Posterior vena cava (tissue), 2 donors: ENCODE data around the gene MOCOS. TPM values are rescaled to one million over a fixed set of nuclear protein-coding genes. Genes with fewer than 3 reads are reported as not detected.
"Not testable (repeated sequence)": the region's sequence is repeated elsewhere in the genome, so short reads cannot be mapped to it uniquely, and the experiment has no call there.

Experiments
- DNase-seq: peaks from one replicate; pipeline ENCODE4 v3.0.0-alpha.2; 2020; ENCODE audit warnings: low spot score
- intact Hi-C, 2 donors: fragments of 100-400 bp; cut with DNase I; formaldehyde crosslinking; loops; one replicate each; pipeline versions ENCODE4 v1.14.1 to v1.14.2; 2022 to 2023
- long read RNA-seq, 2 donors: library from polyadenylated mRNA; unstranded; transcript quantifications; one replicate each; pipeline ENCODE4 v2.0.0, GENCODE V29; 2020 to 2021
- total RNA-seq, 2 donors: library from RNA; stranded (reverse); fragmentation: NEBNext Ultra II Directional; extraction: Animal tissue kit (Norgen Biotek cat#: 25700); gene quantifications; one replicate each; pipeline ENCODE4 v1.2.1, GENCODE V29; 2021
- donor health status: DM: yes; HTN: yes; CAD: no.
- donor health status: DM: yes; HTN: yes; CAD: no.

MOCOS gene, protein sequence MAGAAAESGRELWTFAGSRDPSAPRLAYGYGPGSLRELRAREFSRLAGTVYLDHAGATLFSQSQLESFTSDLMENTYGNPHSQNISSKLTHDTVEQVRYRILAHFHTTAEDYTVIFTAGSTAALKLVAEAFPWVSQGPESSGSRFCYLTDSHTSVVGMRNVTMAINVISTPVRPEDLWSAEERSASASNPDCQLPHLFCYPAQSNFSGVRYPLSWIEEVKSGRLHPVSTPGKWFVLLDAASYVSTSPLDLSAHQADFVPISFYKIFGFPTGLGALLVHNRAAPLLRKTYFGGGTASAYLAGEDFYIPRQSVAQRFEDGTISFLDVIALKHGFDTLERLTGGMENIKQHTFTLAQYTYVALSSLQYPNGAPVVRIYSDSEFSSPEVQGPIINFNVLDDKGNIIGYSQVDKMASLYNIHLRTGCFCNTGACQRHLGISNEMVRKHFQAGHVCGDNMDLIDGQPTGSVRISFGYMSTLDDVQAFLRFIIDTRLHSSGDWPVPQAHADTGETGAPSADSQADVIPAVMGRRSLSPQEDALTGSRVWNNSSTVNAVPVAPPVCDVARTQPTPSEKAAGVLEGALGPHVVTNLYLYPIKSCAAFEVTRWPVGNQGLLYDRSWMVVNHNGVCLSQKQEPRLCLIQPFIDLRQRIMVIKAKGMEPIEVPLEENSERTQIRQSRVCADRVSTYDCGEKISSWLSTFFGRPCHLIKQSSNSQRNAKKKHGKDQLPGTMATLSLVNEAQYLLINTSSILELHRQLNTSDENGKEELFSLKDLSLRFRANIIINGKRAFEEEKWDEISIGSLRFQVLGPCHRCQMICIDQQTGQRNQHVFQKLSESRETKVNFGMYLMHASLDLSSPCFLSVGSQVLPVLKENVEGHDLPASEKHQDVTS
- total RNA-seq = 1 to 10 TPM; 1.2 to 1.3 TPM
- long read RNA-seq, donor 1, partial matches to known transcripts = 0 of 2 reads
- long read RNA-seq, donor 1, other reads (novel, unspliced or antisense) = 2 of 2 reads
- long read RNA-seq, donor 2, full-length matches to known transcripts = 1 of 5 reads
- long read RNA-seq, donor 2, partial matches to known transcripts = 2 of 5 reads
- long read RNA-seq, donor 2, other reads (novel, unspliced or antisense) = 2 of 5 reads

DNA sequence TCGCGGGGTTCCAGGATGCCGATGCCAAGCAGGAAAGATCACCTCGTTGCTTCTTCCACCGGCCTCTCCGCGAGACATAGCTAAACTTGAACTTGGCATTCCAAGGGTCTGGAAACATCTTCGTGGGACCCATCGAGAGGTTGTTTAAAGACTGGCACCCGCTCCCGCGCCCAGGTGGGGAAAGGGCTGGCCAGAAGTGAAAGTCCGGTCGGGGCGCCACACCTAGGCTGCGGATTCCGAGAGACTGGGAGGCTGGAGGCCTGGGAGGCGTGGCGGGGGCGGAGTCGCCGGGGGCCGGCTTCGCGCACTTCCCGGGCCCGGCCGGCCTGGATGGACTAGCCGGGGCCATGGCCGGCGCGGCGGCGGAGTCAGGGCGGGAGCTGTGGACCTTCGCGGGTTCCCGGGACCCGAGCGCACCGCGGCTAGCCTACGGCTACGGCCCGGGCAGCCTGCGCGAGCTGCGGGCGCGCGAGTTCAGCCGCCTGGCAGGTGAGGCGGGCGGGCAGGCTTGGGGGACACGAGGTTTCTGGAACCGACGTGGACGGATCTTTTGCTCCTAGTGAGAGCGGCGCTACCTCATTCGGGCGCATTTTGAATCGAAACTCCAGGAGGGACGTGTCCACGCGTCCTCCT lies at the start of gene MOCOS:
Gene MOCOS, plus strand, starts transcription at position 305 of the 633 bp plus-strand sequence. Its CDS starts 43 bp downstream, at position 348.
- intact Hi-C loops = loop anchor here (5.0 to 10.0 kb wide), 2 partner anchors 97 to 320 kb away; no protein-coding TSS in a partner anchor
- peak; percentile 89 for DNase-seq

DNA sequence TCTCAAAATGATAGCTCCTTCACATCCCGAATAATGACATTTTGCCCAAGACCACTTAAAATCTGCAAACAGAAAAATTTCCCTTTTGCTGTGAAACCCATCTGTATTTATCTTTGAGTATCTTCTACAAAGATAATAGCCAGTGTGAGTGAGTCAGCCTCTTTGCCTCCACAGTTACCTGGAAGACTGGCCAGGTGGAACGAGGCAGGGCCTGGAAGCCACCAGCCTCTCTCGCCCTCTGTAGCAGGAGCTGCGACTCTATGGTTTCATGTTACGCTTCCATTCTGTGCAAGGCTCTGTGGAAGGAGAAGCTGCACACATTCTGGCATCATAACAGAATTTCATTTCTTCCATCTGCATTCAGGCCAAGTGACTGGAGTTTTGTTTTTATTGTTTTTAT lies 48.1 kb upstream of the MOCOS start:
- intact Hi-C loops = no loop called here
- no peak for DNase-seq

DNA sequence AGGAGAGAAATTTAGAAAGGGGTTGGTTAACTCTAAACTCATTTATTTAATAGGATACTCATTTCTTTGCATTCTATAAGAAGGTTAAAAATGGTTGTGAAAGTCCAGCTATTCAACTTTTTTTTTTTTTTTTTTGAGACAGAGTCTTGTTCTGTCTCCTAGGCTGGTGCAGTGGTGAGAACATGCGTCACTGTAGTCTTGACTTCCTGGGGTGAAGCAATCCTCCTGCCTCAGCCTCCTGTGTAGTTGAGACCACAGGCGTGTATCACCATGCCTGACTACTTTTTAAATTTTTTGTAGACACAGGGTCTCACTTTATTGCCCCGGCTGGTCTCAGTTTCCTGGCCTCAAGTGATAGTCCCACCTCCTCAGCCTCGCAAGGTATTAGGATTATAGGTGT lies 45.7 kb upstream of the MOCOS start:
- intact Hi-C loops = no loop called here
- no peak for DNase-seq

DNA sequence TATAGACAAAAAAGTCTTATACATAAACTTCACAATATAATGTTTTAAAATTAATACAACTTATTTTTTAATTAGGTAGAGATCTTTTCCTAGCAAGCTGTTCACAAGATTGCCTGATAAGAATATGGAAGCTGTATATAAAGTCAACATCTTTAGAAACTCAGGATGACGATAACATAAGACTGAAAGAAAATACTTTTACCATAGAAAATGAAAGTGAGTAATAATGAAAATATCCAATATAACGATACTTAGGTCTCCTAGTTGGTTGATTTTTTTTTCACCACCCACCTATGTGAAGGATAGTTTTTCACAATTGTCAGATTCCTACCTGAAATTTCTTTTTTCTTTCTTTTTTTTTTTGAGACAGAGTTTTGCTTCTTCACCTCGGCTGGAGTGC lies 44.5 kb upstream of the MOCOS start:
- DNase-seq = no peak
- intact Hi-C loops = no loop called here

DNA sequence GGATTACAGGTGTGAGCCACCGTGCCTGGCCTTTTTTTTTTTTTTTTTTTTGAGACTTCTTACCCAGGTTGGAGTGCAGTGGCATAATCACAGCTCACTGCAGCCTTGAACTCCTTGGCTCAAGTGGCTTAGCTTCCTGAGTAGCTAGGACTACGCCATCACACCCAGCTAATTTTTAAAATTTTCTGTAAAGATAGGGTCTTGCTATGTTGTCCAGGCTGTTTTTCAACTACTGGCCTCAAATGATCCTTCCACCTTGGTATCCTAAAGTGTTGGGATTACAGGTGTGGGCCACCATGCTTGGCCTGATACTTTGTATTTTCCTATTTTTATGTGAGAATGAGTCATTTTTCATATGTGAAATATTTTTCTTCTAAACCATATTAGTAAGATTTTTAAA lies 43.9 kb upstream of the MOCOS start:
- DNase-seq = no peak
- intact Hi-C loops = no loop called here

DNA sequence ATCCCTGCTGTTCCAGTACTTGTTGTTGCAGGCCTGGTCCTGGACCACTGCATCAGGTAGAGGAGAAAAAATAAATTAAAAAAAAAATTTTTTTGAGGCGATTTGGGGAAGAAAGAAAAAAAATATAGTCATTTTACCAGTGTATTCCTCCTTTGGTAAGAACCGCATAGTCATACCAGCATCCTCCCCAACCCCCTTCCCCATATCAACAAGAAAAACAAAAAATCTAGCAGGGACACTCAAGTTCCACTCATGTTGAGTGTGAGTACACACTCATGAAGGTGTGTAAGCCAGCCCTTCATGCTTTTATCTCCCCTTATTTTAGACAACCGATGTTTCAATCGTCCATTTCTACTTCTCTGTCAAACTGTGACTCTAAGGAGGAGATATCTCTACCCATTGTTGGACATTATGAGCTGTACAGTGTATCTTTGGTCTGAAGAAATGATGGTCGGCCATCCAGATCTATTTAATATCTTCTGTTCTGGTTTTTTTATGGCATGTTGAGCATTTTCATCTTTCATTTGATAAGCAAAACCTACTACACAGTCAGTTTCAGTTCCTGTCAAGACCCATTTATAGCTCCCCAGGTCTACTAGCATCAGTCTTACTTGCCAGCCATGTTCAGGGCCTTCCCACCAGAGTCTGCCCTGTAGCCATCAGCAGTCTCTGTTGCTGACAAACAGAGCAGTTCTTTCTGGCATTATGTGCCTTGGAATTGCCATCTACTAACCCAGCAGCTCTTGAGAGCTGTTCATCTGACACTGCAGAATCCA lies 37.6 kb upstream of the MOCOS start:
- intact Hi-C loops = no loop called here
- no peak for DNase-seq

DNA sequence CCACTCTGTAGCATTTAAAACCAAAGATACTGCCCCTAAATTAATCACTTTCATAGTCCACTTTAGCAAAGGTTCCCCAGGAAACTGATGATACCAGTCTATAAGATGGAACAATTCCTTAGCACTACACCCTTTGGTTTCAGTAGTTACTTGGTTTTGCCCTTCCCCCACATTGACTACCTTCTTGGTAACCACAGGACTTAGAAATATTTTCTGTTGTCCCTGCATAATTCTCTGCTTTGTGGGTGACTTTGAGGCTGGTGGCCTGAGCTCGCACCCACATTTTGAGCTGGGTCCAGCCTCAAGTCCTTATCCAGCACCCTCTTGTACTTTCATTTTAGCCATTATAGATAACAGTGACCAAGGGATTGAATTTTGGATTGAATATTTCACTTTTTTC lies 34.5 kb upstream of the MOCOS start:
- no peak for DNase-seq
- intact Hi-C loops = no loop called here

DNA sequence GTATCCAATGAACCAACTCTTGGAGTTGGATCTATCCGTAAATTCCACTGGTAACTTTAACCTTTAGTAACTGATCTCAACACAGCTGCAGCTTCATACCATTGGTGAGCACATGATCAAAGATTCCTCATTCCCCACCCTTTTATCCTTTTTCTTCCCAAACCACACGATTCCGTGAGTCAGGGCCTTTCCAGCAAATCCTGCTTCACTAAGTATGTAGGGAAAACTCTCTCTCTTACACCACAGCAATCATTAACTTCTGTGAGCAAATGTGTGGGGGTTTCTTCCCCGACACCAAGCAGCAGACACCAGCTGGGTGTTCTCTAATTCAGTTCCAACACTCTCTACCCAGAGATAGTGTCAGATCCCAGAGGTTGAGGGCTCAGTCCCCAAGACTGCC lies 34.1 kb upstream of the MOCOS start:
- DNase-seq = no peak
- intact Hi-C loops = no loop called here

DNA sequence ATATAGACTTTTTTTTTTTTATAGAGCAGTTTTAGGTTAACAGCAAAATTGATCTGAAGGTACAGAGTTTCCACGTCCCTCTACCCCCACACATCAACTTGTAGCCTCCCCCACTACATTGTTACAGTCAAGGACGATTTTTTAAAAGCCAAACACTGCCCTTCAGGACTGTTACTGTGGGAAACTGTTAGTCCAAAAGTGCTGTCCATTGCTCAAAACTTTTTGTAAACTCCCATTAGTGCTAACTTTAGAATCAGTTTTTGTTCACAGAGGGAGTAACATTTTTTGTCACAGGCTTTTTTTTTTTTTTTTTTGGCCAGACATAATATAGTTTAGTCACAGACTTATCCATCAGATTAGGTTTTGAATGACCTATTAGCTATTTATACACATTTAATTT lies 33.5 kb upstream of the MOCOS start:
- DNase-seq = no peak
- intact Hi-C loops = no loop called here

DNA sequence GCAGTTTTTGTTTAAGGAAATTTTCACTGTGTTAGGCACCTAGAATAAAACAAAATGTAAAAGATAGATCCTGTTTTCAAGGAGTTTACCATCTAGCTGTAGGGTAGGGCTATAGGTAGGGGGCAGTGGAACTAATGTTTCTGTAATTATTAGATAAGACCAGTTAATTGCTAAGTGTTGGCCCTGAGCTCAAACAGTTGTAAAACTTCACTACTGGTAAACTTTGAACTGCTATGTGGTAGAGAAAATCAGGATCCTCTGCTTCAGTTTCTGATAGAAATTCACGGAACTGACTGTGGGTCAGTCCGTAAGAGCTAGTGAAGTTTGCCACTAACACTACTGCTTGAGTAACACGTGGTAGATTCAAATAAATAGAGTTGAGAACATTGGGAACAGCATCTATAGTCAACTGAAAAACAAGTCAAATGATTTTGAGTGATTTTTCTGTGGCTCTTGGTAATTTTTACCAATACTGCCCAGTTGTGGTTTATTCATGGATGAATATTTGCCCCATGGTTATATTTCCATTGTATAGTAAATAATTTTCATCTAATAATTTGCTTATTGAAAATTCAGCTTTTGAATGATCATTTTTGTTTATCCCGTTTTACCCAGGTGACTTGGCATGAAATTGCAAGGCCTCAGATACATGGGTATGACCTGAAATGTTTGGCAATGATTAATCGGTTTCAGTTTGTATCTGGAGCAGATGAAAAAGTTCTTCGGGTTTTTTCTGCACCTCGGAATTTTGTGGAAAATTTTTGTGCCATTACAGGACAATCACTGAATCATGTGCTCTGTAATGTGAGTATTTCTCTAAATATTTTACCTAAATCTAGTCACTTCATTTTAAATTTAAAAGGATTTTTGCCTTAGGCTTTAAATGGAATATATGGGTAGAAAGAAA lies 31.2 kb upstream of the MOCOS start:
- intact Hi-C loops = no loop called here

DNA sequence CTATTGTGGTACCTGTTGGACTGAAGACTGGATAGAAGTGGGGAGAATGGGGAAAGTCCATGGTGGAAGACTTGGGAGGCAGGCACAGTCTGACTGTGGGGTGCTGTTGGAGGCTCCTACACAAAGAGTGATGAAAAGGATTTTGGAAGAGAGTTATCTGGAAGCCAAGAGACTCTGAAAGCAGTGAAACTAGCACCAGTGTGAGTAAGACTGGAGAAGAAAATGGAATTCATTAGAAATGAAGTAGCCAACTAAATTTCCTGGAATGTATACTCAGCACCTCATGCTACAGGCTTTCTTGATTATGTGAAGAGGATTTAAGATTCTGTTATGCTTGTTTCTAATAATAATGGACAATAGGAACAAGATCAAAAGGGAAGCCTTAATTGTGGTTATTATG lies 29.9 kb upstream of the MOCOS start:
- intact Hi-C loops = no loop called here
- no peak for DNase-seq

More for the DNA sequence above, 31.2 kb upstream of the MOCOS start:
- DNase-seq = no peak

DNA sequence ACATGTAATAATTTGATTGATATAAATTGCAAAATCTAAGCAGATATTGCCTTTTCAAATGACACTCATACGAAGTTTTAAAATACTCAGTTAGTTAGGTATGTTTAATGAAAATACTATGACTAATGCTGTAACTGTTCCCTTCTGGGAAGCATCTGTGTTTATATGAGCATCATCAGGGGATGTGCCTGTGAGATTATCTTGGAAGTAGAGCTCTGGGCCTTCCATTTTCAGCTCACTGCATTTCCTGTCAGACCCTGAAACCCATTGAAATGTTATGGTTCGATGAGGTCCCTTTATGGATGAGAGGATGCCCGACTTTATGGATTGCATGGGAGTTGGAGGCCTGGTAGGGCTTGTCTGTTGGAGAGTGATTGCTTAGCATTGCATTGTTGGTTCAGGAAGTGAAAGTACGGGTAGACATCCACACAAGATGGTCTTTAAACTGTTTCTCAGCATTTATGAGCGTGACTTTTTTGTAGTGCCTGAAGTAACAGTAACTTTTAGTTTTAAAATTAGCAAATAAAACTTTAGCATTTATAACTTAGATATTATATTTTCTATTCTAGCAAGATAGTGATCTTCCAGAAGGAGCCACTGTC lies 28.9 kb upstream of the MOCOS start:
- intact Hi-C loops = no loop called here
- DNase-seq = no peak

DNA sequence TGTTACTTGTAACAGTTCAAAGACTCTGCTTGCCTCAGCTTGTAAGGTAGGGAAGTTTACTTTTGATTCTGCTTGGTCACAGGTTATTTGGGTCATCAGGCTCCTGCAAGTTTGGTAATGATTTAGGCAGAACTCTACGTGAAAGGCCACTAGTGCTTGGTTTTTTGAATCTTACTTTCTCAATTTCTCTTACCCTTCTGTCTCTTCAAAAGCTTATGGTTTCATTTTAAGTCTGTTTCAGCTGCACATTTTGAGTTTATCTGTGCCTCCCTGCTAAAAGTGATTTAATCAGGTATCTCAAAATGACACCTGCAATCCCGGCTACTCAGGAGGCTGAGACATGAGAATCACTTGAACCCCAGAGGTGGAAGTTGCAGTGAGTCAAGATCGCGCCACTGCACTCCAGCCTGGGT lies 26.3 kb upstream of the MOCOS start:
- intact Hi-C loops = no loop called here
- no peak for DNase-seq

DNA sequence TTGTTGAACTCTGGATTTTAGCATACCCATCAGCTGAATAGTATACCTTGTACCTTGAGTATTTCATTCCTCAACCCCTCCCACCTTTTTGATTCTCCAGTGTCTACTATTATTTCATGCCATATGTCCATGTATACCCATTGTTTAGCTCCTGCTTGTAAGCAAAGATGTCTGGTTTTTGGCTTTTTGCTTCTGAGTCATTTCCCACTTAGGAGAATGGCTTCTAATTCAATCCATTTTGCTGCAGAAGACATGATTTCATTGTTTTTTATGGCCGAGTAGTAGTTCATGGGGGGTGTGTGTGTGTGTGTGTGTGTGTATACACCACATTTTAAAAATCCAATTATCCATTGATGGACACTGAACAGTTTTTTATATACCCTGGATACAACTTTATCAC lies 24.3 kb upstream of the MOCOS start:
- no peak for DNase-seq
- intact Hi-C loops = no loop called here

DNA sequence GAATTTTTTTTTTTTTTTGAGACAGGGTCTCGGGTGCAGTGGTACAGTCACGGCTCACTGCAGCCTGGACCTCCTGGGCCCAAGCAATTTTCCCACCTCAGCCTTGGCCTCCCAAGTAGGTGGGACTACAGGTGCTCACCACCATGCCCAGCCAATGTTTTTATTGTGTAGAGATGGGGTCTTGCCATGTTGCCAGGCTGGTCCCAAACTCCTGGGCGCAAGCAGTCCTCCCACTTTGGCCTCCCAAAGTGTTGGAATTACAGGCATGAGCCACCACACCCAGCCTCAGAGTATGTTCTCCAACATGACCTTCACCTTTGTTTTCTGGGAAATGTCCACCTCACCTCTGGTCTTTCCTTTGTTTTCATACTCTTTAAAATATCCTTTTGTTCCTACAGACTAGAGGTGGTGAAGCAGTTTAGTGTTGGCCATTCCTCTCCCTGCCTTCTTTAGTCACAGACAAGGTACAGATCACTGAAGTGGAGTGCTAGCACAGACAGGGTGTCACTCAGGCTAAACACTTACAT lies 19.5 kb upstream of the MOCOS start:
- intact Hi-C loops = no loop called here

DNA sequence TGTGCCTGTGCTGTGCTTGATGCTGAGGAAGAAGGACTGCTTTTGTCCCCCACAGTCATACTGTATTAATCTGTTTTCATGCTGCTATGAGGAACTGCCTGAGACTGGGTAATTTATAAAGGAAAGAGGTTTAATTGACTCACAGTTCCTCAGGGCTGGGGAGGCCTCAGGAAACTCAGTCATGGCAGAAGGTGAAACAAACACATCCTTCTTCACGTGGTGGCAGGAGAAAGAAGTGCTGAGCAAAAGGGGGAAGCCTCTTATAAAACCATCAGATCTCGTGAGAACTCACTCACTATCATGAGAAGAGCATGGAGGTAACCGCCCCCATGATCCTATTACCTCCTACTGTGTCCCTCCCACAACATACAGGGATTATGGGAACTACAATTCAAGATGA lies 19.0 kb upstream of the MOCOS start:
- intact Hi-C loops, DNase-seq: not testable (repeated sequence)

More for the DNA sequence above, 19.5 kb upstream of the MOCOS start:
- DNase-seq = no peak

DNA sequence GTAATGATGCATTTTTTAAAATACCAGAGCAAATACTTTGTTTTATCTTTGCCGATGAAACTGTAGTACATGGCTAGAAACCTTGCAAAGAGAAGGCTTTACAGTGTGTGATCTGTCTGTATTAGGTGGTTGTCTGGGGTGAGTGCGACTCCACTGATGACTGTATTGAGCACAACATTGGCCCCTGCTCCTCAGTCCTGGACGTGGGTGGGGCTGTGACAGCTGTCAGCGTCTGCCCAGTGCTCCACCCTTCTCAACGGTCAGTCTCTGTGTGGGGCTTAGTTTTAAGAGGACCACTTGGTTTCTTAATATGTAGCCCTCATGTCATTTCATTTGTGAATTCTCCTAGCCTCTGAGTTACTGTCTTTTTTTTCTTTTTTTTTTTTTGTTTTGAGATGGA lies 17.4 kb upstream of the MOCOS start:
- intact Hi-C loops = no loop called here
- DNase-seq = no peak
